Activated effector memory CD4-positive, alpha-beta T cell treated with Interleukin-2 at 50 U/mL for 16 hours (primary cell): ENCODE data around the gene CACHD1.

Source experiments
- DNase-seq: peaks from one replicate; pipeline ENCODE4 v3.0.0-alpha.2; 2020

Gene CACHD1

DNA sequence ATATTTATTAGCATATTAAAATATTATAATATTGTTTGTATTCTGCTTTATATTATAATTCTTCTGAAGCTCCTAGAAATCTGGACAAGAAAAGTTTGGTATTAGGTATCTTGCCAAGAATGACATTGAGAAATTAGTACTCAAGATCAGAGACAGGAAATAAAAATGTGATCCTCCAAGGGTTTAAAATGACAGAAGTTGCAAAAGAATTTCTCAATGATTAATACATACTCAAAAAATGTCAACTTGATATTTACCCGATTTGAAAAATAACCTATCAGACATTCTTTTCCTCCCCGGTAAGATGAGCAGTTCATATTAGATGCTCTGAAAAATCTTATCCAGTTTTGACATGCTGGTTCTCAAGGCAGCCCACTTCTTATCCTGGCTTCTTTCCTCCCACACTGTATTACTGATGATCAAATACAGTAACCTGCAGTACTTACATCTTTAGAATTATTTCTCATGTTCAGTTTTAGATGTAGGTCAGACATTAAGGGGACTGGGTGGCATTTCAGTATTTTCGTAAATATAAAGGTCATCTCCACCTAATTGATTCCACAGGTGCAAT, 55.3 kb downstream of the CACHD1 start:
- no peak for DNase-seq

DNA sequence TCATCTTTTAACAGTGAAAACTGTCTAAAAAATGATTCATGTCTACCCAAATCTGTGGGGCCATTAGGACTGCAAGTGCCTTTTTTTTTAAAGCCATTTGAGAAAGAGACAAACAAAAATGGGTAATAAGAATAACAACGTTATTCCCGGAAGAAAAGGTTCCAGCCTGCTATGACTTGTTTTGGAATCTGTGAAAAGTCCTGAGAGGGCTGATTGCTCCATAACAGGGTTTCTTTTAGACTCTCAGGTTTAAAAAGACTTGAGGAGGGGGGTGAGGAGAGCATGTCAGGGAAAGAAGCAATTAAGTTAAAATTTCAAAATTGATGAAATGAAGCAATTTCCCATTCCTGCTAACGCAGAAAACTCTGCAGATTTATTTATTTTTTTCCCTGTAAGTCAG, 56.4 kb downstream of the CACHD1 start:
- DNase-seq = no peak

- DNase-seq = no peak
Measured at GRCh38 chr1:64527165-64527564, 57.2 kb downstream of the CACHD1 start.

DNA sequence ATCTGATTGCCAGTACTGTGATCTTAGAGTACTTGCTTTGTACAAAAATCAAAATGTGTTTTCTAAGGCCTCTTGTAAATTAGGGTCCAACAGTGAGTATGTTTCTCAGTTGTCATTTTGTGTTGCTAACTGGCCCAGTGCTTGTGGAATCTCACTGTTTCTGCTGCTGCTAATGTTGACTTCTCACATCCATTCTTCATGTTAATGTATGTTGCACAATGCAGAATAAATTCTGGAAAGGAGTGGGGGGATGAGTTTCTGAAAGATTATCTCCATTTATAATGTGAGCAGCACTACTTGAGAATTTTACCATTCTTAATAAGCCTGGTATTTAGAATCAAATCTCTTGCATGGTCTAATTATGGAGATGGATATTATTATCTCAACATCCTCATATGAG, 57.9 kb downstream of the CACHD1 start:
- DNase-seq = no peak

DNA sequence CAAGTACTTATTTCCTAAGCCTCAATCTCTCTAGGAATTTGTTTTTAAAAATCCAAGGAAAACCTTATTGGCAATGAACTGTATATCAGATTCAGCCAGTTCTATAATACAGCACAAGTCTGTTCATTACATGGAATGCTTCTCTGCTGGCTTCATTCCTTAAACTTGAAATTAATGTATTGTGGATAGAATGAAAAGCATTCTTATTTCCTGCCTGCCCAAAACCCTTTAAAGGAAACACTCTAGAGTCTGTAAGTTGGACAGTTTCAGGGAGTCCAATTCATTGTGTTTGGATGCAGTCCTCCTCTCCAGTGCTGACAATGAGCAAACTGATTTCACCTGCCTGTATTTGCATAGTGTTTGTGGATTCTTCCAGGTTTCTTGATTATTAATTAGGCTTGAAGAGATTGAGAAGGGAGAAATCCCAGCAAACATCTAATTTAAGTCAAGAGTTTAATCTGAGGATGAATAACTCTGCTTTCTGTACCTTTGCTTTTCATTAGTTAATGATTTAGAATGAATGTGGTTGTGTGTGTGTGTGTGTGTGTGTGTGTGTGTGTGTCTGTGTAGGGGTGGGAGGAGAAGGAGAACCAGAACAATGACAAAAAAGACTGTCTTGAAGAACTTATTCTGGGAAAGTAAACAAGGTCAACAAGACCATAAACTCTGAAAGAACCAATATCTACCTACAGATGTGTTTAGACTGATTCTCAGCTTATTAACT, 61.2 kb downstream of the CACHD1 start:
- no peak for DNase-seq

- DNase-seq = no peak
Measured at GRCh38 chr1:64532646-64533045, 62.7 kb downstream of the CACHD1 start.

- DNase-seq = no peak
Measured at GRCh38 chr1:64535938-64536835, 66.3 kb downstream of the CACHD1 start.

GRCh38 chr1:64536836-64537490, 67.0 kb downstream of the CACHD1 start:
- DNase-seq = no peak

GRCh38 chr1:64537942-64538341, 68.0 kb downstream of the CACHD1 start:
- no peak for DNase-seq

DNA sequence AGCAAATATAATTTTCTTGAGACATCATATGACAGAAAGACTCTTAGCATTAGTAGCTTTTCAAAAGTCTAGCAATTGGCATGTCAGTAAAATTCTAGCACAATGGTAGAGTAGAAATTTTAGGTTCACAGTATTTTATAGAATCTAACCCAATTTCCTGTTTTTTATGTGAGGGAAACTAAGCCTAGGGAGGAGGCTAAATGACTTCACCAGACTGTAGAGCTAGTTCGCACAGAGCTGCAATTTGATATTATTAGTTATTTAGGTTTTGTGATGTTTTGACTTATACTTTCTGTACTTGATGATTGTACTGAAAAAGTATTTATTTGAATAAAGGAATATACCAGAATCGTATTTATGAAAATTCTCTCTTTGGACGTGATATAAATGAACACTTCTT, 68.5 kb downstream of the CACHD1 start:
- no peak for DNase-seq

DNA sequence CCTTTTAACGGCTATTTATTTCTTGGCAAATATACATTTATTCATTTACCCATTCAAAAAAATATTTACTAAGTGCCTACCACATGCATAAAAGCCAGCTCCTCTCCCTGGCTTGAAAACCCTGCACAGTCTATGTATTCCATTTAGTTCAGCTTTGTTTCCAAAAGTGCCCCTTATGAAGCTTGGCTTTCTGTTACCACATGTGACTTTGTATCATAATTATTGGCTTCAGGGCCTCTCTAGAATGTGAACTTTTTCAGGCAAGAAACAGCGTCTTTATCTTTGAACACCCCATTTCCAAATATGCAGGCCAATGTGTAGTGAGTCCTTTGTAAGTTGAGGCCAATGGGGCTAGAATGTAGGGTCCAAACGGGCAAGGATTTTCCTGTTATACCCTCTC, 69.4 kb downstream of the CACHD1 start:
- DNase-seq = no peak

GRCh38 chr1:64539781-64540218, 69.9 kb downstream of the CACHD1 start:
- no peak for DNase-seq

DNA sequence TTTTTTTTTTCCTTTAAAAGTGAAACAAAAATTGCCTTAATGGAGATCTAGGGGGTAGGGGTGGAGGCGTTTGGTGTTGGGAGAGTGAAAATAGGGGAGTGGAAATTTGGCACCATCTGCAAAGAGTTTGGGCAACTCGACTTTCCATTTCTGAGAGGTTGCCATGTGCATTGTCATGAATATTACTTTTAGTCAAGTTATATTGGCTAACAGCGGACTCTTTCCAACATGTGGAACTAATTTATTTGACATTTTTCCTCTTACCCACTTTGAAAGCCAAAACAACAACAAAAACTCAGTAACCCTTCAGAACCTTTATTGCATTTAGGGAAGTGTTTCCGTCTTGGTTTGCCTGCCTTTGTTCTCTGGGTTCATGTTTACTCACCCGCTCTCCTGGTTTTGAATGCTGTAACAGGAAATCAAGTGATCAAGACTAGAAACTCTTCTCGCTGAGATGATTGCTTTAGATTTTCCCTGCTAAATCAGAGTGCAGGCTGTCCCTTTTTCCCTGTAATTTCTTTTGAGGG, 70.4 kb downstream of the CACHD1 start:
- no peak for DNase-seq

GRCh38 chr1:64542118-64542517, 72.2 kb downstream of the CACHD1 start:
- no peak for DNase-seq

DNA sequence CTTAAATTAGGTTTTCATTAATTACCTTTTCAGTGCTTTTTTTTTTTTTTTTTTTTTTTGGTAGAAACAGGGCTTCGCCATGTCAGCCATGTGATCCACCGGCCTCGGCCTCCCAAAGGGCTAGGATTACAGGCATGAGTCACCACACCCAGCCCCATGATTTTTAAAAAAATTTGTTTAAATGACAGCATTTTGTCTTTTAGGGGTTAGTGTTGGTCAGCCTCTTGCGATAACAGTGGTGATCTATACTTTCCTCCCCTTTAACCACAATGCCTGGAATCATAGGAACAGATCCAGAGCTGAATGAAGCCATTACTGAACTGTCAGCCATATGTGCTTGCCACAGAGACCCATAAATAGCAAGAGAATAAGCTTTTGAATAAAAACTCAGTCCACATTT, 73.9 kb downstream of the CACHD1 start:
- no peak for DNase-seq

DNA sequence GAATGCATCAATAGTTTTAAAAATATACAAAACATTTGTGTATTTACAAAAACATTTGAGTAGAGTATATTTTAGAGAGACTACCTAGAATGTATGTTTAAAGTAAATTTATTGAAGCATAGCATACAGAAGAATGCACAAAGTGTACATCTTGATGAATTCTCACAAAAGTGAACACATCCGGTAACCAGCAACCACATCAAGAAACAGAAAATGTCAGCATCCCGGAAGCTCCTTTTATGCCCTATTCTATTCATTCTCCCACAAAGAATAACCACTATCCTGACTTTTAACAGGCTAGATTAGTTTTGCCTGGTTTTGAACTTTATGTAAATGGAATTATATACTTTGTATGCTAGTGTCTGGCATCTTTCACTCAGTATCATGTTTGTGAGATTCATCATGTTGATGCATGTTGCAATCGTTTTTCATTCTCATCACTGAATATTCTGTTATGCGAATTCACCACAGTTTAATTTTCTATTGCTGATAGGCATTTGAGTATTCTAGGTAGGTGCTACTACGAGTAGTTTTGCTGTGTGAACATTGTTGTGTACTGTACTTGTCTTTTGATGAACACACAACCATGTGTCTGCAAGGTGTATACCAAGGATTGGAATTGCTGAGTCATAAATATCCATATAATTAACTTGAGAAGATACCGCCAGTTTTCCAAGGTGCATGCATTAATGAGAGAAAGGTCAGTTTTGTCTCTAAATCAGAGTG, 75.4 kb downstream of the CACHD1 start:
- DNase-seq = no peak

DNA sequence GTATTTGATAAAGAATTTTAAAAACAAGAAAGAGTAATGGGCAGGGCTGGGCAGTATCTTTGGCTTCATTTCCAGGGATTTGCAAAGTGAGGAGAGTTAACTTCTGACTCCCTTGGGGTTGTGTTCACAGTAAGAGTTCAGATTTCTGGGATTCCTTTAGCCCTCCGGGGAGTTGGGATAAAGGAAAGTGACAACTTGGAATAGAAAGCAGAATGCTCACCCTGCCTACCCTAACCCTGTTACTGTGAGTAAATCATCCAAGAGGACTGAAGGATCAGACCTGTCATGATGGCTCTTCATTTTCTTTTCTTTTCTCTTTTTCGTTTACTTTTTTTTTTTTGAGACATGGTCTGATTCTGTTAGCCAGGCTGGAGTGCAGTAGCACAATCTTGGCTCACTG, 76.1 kb downstream of the CACHD1 start:
- no peak for DNase-seq

DNA sequence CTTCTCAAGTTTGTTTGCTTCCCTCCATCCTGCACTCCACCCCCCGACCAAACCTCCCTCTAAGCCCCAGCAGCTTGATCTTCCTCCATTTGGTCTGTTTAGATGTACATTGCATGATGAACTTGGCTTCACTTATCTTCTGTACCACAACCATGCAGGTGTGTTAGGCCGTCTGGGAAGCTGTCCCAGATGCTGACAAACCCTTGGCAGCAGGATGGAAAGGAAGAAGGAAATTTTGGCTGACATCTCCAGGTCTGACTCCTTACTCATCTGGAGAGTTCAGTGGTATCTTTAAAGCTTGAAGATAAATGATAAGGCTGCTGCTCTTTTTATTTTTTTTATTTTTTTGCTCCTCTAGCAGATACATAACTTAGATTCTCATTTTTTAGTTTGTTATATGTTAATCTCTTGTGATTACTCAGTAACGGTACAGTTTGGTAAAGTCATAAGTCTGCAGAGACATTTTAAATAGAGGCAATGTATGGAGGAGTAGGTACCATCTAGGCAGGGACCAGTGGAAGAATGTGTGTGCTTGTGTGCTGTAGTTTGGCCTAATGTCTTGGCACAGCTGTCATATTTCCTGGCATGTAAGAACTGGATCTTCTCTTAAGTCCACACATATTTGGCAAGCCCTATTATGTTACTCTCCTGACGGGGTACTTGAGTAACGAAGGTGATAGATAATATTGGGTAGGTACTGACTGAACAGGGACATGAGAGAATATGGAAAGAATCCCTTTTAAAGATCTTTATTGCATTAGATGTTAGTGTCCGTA, 79.7 kb downstream of the CACHD1 start:
- no peak for DNase-seq

DNA sequence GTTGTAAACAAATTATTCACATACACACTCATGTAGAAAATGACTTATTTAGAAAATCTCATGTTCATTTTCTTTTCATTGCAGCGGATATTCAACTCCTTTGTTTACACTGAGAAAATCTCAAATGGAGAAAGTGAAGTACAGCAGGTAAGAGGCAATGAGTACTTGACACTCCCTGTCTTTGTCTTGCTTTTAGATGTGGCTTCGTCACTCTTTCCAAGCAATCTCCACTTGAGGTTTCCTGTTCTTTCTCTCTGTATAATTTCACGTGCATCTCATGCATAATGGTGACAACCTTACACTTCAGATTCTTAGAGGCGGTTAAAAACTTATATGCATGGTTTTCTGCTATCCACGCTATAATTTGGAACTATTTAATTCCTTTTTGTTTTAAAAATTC, 80.6 kb downstream of the CACHD1 start:
- DNase-seq = no peak

DNA sequence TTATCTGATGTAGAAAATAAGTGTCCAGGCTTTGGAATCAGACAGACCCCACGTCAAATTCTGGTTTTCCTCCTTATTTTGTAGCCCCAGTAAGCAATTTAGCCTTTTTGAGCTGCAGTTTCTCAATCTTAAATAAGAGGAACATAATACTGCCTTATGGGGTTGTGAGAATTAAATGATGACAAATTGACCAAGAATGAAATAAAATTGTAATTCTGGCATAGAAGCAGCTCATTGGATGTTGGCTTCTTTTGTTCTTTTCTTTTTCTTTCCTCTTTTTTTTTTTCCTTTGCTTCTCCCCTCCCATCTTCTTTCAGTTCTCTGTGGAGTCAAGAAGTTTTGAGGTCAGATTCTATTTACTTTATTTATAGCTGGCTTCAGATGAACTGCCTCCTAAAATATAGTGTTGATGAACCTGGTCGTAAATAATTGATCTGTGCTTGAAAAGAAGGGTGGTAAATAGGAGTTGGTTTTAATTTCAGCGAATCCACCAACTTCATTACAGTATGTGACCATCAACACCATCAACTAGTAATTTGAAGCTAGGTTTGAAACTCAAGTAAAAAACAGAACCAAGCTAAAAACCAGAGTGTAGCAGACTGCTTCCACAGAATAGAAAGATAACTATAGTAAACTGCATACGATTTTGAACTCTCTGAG, 81.1 kb downstream of the CACHD1 start:
- DNase-seq = no peak

GRCh38 chr1:64553285-64553684, 83.4 kb downstream of the CACHD1 start:
- no peak for DNase-seq
